HL-60/S4 (cell line): ENCODE measurements around the gene FXYD6.

Experiments used
- in situ Hi-C: fragments of 300-500 bp; cut with MboI; formaldehyde crosslinking; loops from 2 replicates; pipeline ENCODE4 v1.14.3; 2022; ENCODE audit warnings: low sequenced_read_pairs

Gene FXYD6

DNA sequence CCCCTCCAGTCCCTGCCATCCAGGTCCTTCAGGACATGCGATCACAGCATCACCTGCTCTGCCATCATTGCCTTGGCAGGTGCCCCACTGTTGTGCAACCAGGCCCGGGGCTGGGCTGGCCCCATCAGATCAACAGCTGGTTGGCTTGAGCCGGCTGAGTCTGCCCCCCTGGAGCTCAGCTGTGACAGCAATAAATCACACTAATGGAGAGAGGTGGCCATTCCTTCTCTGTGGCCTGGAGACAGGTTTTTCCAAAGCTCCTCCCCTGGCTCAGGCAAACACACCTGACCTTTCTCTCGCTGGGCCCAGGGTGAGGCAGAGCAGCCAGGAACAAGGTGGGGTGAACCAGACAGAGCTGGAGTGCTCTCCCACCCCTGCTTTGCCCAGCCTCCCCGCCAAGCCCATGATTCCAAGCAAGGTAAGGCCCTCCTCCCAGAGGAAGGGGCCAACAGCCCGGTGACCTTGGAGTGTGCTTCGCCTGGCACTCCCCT, 43.0 kb downstream of the FXYD6 start:
- in situ Hi-C loops: no loop called here

DNA sequence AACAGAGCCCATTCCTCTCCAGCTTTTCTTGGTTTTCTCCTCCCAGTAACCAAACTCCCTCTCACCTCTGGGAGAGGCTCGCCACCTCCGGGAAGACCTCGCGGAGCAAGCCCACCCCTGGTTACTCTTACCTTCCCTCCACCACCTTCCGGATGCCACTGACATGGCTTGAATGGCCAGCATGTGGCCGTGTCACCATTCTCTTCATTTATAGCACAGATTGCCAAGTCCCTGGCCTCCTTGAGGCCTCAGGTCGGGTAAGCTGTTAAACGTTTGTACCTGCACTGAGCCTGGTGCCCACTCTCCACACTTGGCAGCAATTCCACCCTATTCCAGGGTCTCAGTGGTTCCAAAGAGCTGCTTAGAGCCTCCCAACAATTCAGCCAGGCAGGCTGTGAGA, 43.9 kb downstream of the FXYD6 start:
- in situ Hi-C loops: no loop called here

DNA sequence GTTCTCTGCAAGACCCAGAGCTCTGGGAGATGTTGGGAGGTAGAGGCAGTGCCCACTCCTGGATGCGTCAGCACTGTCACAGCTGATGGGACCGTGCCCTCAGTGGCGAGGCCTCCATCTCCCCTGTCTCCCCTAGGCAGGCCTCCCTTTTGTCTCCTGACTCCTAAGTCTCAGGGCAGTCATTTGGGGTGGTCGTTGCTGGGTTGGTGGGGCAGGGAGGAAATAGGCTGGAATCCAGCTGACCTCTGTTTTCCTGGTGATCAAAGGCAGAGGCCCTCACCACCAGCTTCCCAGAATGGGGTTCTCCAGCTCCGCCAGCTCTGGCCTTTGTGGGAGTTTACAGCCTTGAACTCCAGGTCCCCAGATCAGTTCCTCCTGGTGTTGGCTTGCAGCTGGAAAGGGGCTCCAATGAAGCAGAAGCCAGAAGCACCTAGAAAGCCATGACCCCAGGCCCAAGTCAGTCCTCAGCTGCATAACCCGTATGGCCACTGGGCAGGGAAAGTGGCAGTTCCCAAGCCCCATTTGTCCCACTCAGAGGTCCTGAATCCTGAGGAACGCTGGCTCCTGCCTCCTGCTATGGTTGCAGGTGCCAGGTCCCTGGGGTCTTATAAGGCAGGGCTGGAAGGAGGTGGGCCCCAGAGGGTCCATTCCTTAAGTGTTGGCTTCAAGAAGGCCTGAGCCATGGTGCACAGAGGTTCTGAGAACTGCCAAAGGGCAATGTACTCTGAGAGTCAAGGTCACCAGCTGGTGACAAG, 44.6 kb downstream of the FXYD6 start:
- in situ Hi-C loops: no loop called here

DNA sequence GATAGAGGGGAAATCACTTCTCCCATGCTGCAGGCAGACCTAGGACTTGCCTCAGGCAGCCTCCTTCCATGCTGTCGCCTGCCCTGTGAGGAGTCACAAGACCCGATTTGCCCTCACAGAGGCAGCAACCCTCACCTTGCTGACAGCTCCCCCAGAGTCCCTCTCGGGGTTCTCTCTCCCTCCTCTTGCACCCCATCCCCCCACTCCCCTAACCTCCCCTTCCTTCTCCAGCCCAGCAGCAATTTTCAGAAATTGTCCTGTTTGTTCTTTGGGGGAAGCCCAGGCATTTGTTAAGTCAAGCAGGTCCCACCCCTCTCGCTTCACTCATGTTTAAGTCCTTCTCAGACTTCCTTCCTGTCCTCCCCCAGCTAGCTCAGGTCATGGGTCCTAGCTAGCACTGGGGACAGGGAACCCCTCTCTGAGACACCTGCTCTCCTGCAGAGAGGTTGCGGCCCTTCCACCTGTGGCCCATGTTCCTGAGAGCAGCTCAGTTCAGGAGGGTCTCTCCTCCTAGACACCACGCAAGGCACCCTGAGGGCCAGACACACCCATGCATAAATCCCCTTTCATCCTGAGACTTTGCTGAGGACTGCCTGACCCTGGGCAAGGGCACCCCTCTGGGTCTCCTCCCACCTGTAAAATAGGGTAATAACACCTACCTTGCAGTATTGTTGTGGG, 45.6 kb downstream of the FXYD6 start:
- in situ Hi-C loops: no loop called here

DNA sequence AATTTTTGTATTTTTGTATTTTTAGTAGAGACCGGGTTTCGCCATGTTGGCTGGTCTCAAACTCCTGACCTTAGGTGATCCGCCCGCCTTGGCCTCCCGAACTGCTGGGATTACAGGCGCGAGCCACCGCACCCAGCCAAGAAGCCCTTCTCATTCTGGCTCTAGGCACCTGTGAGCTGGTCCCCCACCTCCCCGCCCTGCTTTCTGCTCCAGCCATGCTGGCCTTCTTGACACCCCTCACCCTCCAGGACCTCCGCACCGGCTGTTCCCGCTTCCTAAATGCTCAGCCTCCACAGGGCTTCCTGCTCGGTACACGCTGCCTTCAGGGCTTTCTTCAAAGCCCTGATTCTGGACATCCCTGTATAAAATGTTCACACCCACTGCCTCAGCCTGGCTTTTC, 46.4 kb downstream of the FXYD6 start:
- in situ Hi-C loops: no loop called here

DNA sequence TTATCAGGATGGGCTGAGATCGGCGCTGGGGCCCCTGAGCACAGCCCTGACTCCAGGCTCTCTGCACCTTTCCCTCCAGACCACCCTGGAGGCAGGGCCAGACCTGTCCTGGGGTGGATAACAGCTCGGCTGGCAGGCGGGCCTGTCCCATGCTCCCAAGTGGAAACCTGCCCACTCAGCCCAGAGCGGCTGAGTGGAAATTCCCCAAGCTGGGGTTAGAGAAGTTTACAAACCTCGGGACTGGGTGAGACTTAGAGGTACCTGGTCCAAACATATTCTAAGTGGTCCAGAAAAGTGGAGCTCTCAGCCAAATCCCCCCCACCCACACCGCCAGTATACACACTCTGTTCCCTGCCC, 47.1 kb downstream of the FXYD6 start:
- in situ Hi-C loops: loop anchor here (10.0 kb wide), 1 partner anchor 345 kb away; the partner anchor contains the start of gene SCN2B

DNA sequence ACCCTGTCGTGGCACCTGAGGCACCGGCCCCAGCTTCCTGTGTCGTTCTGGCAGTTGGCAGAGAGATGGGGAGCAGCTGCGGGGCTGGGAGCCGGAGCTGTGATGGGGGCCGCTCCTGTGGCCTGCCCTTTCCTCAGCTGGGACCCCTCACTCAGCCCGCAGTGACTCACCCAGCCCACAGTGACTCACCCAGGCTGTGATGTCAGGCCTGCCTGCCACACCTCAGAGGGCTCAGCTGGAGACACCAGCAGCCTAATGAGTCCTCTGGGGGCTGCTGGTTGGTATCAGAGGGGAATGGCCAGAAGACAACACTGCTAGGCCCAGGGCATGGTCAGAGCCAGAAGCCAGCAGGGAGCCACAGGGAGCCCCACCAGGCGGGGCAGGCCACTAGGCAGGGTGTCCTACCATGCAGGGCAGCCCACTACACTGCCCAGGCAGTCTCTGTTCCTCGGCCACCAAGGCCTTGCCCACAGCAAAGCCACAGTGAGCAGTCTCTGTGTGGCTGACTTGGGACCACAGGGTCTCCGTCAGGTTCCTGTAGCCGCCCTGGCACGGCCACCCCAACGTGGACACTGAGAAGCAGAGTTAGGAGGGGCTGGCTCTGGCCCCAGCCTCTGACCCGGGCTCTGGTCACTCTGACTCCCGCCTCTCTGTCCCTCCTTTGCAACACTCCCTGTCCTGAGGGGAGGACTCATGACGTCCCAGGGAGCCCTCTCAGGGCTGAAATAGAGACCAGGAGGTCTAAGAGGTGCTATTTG, 47.7 kb downstream of the FXYD6 start:
- in situ Hi-C loops: loop anchor here (10.0 kb wide), 1 partner anchor 346 kb away; the partner anchor contains the start of gene SCN2B

DNA sequence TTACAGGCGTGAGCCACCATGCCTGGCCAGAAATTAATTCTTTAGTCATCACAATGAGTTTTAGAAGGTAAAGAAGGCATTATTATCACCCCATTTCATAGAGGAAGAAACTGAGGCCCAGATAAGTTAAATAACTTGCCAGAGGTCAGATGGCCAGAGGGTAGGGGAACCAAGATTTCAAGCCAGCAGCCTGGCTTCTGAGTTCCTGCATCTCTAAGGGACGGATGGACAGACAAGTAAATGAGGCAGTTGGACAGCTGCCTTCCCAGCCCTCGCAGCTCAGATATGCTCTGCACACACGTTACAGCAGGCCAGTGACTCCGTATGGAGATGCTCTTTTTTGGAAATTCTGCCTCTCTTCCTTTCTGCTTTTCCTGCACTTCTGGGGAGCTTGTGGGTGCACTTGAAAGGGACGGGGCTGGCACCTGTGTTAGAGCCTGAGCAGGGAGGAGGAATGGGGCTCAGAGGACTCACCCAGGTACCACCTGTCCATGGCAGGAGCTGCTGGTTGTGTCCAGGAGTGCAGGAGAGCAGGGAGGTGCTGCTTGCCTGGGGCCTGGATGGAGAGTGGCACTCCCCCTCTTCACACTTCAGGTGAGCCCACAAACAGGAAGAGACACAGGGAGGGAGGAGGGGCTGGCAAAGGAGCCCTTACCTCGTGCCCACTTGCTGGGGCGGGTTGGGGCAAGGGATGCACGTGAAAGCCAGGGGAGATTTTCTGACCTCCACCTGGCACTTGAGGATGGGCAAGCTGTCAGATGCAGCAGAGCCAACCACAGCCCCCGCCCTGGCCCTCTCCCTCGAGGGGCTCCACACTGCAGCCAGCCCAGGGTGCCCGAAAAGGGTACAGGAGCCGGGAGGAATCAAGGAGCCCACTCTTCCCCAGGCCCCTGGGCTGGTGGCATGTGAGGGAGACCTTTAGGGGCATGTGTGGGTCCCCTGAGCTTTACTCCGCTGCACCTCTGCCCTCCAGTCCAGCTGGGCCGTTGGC, 48.6 kb downstream of the FXYD6 start:
- in situ Hi-C loops: loop anchor here (10.0 kb wide), 1 partner anchor 347 kb away; the partner anchor contains the start of gene SCN2B

DNA sequence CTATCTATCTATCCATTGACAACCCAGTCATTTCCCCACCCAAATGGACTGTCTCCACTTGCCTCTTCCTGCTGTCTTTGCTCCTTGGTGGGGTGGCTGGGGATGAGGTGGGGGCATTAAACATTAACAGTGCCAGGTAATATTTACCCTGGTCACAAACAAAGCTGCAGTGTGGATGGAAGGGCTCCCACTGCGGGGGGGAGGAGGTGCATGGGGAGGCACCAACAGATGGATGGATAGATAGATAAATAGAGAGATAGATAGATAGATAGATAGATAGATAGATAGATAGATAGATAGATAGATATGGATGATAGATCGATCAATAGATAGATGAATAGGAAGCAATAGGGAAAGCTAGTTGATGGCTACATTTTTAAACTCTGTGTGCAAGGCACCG, 49.6 kb downstream of the FXYD6 start:
- in situ Hi-C loops: loop anchor here (10.0 kb wide), 1 partner anchor 348 kb away; the partner anchor contains the start of gene SCN2B

DNA sequence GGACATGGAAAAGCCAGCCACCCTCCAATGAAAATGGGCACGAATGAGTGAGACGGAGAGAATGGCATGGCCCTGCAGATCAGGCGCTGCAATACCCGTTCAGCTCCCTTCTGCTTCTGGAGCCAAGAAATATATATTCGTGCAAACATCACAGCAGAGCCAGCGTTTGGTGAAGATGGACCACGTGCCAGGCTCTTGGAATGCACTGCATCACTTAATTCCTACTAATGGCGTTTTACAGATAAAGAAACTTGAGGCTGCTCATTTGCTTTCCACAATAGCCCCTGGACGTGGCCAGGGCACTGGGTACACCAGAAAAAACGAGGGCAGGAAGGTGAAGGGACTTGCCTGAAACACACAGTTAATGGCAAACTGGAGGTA, 50.3 kb downstream of the FXYD6 start:
- in situ Hi-C loops: loop anchor here (10.0 kb wide), 1 partner anchor 349 kb away; the partner anchor contains the start of gene SCN2B

DNA sequence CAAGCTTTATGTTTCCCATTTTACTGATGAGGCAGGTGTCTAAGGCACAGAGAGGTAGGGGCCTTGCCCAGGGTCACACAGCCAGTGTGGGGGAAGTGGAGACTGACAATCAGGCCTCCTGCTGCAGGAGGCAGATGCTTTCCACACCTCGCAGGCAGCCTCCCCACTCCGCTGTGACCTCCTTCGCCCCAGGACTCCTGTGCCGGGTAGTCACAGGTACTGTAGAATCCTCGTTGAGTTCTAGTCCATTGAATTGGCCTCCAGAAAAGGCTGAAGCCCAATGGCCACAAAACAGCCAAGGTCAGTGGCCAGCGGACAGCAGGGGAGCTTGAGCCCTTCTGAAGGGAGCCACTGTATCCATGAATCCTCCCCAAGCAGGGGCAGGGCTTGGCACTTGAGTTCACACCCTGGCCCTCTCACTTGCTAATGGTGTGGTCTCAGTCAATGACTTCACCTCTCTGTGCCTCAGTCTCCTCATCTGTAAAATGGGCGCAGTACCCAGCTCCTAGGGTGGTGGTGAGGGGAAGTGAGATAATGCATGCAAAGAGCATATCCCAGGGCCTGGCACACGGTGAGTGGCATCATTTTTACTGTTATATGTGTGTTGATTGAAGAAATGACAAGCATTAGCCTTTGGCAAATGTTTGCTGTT, 50.8 kb downstream of the FXYD6 start:
- in situ Hi-C loops: loop anchor here (10.0 kb wide), 1 partner anchor 349 kb away; the partner anchor contains the start of gene SCN2B

DNA sequence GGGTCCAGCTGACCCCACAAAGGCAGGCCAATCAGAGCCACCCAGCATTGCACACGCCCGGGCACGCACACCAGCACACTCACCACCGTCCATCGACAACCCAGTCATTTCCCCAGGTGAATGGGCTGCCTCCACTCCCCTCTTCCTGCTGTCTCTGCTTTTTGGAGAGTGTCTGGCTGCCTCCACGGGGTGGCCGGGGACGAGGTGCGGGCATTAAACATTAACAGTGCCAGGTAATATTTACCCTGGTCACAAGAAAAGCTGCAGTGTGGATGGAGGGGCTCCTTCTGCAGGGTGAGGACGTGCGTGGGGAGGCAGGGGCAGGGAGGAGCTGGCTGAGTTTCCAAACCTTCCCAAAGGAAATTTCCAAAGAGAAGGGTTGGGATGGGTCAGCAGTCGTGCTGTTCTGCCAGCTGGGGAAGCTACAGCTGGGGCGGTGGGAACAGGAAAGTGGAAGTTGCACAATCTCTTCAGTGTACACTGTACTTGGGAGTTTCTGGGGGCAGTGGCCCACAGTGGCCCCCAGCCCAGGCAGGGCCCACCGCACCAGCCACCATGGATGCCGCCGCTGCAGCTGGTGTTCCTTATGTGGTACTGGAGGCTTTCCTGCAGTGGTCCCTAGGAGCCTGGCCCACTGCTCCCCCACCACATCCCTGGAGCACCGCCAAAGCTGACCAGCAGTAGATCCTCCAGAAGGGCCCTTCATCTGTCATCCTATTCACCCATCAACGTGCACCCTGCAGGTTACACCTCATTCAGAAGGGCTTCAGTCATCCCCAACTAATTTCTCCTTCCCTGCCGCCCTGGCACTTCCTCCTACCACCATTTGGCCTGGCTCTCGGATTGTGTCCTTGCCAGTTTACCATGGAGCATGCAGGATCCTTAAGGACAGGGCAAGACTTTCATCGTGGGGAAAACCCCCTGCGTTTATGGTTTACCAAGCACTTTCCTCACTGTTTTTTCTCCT, 51.6 kb downstream of the FXYD6 start, which contains the start of gene FXYD2:
Gene FXYD2 (minus strand): TSS at position 174 of the 967 bp plus-strand sequence. CDS start 66 bp downstream, at position 108.
- in situ Hi-C loops: loop anchor here (5.0 to 10.0 kb wide), 3 partner anchors 122 to 350 kb away; partner anchors contain the start of gene SCN2B

DNA sequence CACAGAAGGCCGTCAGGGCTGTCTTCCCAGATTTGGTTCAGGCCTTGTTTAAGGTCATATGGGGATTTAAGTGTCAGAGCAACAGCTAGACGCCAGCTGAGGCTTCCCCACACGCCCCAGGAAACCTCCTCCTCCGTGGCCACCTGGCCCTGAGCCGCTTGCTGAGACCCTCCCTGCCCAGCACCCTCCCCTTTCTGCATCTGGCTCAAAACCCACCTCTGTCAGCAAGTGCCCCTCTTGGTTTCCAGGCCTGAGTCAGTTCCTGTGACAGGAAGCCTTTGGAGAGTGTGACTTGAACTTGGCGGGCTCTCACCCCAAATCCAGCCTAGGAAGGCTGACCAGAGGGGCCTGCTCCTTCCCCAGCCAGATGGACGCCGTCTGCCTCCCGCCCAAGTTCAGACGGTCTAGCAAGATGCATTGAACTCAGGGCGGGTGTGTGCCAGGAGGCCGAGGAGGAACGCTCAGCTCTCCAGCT, 52.5 kb downstream of the FXYD6 start:
- in situ Hi-C loops: loop anchor here (5.0 to 10.0 kb wide), 3 partner anchors 123 to 351 kb away; partner anchors contain the start of gene SCN2B

DNA sequence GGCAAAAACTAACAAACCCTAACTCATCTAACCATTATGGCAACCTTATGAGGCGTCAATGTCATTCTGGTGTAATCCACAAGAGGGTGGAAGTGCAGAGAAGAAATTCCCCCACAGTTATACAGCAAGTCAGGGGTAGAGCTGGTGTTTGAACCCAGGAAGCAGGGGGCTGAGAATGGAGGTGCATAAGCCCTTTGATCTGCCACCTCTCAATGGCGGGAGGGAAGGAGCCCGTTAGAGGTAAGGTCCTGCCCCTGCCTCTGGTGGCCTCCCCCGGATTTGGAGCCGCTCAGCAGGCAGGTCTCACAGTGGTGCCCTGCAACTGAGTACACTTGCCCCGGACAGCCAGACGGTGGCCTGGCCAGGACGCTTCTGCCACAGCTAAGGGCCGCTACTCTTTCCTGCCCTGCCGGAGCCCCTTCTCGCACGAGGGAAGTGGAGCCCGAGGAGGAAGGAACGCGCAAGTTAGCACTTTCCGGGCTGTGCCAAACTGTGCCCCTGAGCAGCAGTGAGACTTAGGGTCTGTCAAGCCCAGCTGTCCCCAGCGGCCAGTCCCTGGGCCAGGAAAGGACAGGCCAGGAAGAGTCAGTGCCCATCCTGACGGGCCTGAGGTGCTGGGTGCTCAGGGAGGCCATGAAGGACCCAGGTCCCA, 53.0 kb downstream of the FXYD6 start:
- in situ Hi-C loops: loop anchor here (5.0 to 10.0 kb wide), 3 partner anchors 124 to 351 kb away; partner anchors contain the start of gene SCN2B

DNA sequence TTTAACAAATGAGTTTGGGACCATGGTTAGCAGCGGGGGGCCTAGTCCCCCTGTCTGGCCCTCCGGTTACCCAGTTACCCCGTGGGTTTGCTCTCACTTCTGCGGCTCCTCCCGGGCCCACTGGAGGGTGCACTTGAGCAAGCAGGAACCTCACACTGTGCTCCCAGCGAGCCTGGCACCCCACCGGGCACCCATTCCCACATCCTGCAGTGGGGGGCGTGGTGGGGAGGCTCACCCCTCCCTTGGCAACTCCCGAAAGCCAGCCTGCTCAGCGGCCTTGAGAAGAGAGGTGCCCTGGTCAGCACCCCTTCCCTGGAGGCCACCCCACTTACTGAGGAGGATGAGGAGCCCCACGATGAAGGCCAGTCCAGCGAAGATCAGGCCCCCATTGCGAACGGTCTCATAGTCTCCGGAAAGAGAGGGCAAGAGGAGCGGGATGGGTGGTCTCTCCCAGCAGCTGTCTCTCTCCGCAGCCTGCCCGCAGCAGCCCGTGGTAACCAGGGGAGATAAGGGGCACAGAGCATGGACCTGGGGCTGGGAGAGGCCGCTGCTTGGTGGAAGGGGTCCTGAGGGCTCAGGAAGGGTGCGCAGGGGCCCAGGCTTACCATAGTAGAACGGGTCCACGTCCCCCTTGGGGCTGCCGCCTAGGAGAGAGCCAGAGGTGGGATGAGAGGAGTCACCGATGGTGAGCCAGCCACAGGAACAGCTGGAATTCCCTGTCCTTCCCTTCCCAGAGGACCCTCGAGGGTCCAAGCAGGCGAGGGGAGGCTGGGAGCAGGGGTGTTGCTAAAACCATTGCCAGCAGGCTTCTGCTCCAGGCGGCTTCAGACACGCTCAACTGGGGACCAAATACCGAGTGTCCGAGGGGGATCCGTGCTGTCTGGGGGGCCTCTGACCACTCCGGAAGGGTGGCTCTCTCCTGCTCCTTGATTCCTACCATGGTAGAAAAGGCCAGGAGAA, 54.1 kb downstream of the FXYD6 start:
- in situ Hi-C loops: loop anchor here (5.0 to 10.0 kb wide), 3 partner anchors 125 to 352 kb away; partner anchors contain the start of gene SCN2B

DNA sequence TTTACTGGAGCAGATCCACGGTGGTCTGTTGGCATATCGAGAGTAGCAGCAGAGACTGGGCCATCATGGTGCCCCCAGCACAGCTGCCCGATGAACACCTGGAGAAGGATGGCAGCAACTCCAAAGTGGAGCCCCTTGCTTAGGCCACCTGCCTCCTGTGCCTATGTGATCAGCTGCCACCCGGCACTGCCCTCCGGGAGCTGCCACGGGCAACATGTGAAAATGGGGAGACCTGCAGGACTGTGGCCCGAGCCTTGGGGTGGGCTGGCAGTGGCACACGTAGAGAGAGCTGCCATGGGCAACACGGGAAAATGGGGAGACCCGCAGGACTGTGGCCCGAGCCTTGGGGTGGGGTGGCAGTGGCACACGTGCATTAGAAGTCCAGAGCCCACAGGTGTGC, 55.0 kb downstream of the FXYD6 start:
- in situ Hi-C loops: loop anchor here (5.0 to 10.0 kb wide), 3 partner anchors 126 to 353 kb away; partner anchors contain the start of gene SCN2B
